HG03039 (cell line): ENCODE data around the gene ZNF469.
"Not testable (repeated sequence)": the region's sequence is repeated elsewhere in the genome, so short reads cannot be mapped to it uniquely, and the experiment has no call there.

Experiments
- ATAC-seq: cut with Tn5 transposase; IDR thresholded peaks from one replicate; pipeline ENCODE4 v1.9.1; 2021; ENCODE audit warnings: mild to moderate bottlenecking, moderate library complexity; ENCODE audit not compliant: unreplicated experiment

ZNF469 gene

GRCh38 chr16:88407807-88408206 is 25.0 kb downstream of the ZNF469 start:
- ATAC-seq: no peak

- ATAC-seq: no peak
Measured at GRCh38 chr16:88408561-88409142, 25.9 kb downstream of the ZNF469 start.

GRCh38 chr16:88409296-88410065 is 26.7 kb downstream of the ZNF469 start:
- ATAC-seq: no peak

GRCh38 chr16:88410297-88410968 is 27.7 kb downstream of the ZNF469 start:
- not testable (repeated sequence) for ATAC-seq

GRCh38 chr16:88411951-88412576 is 29.3 kb downstream of the ZNF469 start:
- no peak for ATAC-seq

- no peak for ATAC-seq
Measured at GRCh38 chr16:88412766-88413165, 30.0 kb downstream of the ZNF469 start.

GRCh38 chr16:88413231-88413630 is 30.5 kb downstream of the ZNF469 start:
- ATAC-seq: no peak

GRCh38 chr16:88413631-88414030 is 30.9 kb downstream of the ZNF469 start:
- ATAC-seq: no peak

- ATAC-seq: no peak
Measured at GRCh38 chr16:88414521-88415380, 32.0 kb downstream of the ZNF469 start.

GRCh38 chr16:88415381-88415705 is 32.6 kb downstream of the ZNF469 start:
- no peak for ATAC-seq

- ATAC-seq: no peak
Measured at GRCh38 chr16:88415713-88416323, 33.1 kb downstream of the ZNF469 start.

GRCh38 chr16:88416686-88417085 is 33.9 kb downstream of the ZNF469 start:
- no peak for ATAC-seq

- ATAC-seq: no peak
Measured at GRCh38 chr16:88417684-88418476, 35.1 kb downstream of the ZNF469 start.

GRCh38 chr16:88418869-88419268 is 36.1 kb downstream of the ZNF469 start:
- no peak for ATAC-seq

GRCh38 chr16:88419790-88420189 is 37.0 kb downstream of the ZNF469 start:
- no peak for ATAC-seq

- no peak for ATAC-seq
Measured at GRCh38 chr16:88420496-88420895, 37.7 kb downstream of the ZNF469 start.

- no peak for ATAC-seq
Measured at GRCh38 chr16:88421301-88421700, 38.5 kb downstream of the ZNF469 start.

GRCh38 chr16:88421871-88422433 is 39.2 kb downstream of the ZNF469 start:
- no peak for ATAC-seq

- no peak for ATAC-seq
Measured at GRCh38 chr16:88422733-88423447, 40.1 kb downstream of the ZNF469 start.
